ENCODE data around the gene CEPT1.

The CEPT1 gene

DNA sequence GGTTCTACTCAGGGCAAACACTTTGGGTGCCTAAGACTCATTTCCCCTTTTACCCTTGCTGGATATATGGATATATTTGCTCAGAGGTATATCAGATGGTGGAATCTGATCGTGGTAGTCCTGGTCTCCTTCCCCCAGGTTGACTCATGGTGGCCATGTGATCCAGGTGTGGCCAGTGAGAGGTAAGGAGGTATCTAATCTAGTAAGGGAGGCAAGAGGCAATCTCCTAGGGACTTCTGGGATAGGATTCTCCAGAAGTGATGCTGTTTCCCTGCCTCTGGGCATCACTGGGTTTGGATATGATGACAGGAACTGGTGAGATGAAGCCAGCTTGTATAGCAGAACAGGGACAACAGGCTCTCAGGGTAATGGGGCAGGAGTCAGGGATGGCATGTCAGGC, 68.9 kb downstream of the CEPT1 start:
- no peak overlapping the region for H3K4me3 ChIP-seq (ENCODE audit: low read length)
- TF ChIP-seq, protein P1, sequence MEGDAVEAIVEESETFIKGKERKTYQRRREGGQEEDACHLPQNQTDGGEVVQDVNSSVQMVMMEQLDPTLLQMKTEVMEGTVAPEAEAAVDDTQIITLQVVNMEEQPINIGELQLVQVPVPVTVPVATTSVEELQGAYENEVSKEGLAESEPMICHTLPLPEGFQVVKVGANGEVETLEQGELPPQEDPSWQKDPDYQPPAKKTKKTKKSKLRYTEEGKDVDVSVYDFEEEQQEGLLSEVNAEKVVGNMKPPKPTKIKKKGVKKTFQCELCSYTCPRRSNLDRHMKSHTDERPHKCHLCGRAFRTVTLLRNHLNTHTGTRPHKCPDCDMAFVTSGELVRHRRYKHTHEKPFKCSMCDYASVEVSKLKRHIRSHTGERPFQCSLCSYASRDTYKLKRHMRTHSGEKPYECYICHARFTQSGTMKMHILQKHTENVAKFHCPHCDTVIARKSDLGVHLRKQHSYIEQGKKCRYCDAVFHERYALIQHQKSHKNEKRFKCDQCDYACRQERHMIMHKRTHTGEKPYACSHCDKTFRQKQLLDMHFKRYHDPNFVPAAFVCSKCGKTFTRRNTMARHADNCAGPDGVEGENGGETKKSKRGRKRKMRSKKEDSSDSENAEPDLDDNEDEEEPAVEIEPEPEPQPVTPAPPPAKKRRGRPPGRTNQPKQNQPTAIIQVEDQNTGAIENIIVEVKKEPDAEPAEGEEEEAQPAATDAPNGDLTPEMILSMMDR (IDR thresholded peaks at IDR 0.05; ENCODE audit: insufficient read depth, low read depth, low read length, missing control alignments), result no peak
- DNase-seq (ENCODE audit: low read depth), result peak; percentile 71

DNA sequence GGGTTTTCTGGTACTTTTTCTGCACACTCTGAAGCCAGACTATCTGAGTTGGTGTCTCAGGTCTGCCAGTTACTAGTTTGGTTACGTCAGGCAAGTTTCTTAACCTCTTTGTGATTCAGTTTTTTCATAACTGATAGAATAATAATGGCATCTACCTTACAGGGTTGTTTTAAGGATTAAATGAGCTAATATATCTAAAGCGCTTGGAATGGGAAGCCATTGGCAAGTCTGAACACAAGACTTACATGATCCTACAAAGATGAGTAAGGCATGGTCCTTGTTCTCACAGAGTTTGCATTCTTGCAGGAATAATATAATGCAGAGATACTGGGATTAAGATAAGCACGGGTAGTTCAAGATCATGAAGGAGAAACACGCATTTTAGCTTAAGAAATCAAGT, 69.6 kb downstream of the CEPT1 start:
- TF ChIP-seq, protein P1 (IDR thresholded peaks at IDR 0.05; ENCODE audit: insufficient read depth, low read depth, low read length, missing control alignments), result no peak
- H3K4me3 ChIP-seq (ENCODE audit: low read length), result no peak overlapping the region
- peak; percentile 92 for DNase-seq (ENCODE audit: low read depth)

DNA sequence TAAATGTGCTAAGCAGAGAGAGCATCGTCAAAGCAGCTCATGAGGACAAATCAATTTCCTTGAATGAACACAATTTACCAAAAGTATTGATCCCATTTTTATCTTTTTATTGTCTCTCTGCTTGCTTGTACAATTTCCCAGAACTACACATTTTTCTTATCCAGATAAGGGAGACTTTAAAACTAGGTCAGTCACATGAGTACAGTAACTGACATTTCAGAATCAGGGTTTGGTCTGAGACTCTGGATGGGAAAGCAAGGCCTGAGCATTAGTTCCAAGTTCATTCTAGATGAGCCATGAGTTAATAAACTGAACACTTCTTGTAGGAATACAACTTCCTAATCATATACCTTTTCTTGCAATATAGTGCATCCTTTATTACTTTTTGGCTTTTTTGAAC, 71.9 kb downstream of the CEPT1 start:
- no peak for DNase-seq (ENCODE audit: low read depth)
- TF ChIP-seq, protein P1 (IDR thresholded peaks at IDR 0.05; ENCODE audit: insufficient read depth, low read depth, low read length, missing control alignments), result no peak
- H3K4me3 ChIP-seq (ENCODE audit: low read length), result no peak overlapping the region

DNA sequence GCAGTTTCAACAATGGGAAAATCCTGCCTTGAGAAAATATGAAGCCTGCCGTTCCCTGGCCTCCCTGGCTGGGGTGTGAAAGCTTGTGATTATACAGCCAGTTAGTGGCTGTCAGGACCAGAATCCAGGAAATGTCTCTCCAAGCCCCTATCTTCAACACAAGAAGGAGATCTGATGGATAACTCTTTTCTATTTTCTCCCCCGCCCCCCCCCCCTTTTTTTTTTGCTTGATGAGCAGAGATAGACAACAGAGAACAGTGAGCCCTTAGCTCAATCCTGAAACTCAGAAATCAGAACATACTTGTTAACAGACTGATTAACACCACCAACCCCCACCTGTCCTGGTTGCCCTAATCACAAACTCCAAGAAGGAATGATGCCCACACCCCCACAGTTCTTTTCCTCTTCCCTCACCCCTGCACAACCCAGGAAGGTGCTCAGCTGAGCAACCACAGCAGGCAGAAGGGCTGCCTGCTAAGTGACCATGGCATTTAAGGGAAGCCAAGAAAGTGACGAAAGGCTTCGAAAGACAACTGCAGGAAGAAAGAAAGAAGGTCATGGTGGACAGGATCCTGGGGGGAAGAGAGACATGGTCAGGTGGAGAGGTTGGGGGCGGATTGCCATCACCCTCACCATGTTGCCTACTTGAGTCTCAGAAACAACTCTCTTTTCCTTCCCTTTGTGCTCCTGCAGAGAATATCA, 72.8 kb downstream of the CEPT1 start:
- no peak for DNase-seq (ENCODE audit: low read depth)
- TF ChIP-seq, protein P1 (IDR thresholded peaks at IDR 0.05; ENCODE audit: insufficient read depth, low read depth, low read length, missing control alignments), result no peak
- no peak overlapping the region for H3K4me3 ChIP-seq (ENCODE audit: low read length)

DNA sequence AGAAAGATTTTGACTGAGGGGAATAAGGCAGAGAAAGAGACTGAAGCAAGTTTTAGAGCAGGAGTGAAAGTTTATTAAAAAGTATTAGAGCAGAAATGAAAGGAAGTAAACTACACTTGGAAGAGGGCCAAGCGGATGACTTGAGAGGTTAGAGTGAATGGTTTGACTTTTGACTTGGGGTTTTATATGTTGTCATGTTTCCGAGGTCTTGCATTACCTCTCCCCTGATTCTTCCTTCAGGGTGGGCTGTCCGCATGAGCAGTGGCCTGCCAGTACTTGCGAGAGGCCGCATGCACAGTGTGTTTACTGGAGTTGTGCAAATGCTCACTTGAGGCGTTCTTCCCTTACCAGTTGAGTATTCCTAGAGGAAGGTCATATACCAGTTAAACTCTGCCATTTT, 73.4 kb downstream of the CEPT1 start:
- H3K4me3 ChIP-seq (ENCODE audit: low read length), result no peak overlapping the region
- TF ChIP-seq, protein P1 (IDR thresholded peaks at IDR 0.05; ENCODE audit: insufficient read depth, low read depth, low read length, missing control alignments), result no peak
- no peak for DNase-seq (ENCODE audit: low read depth)

DNA sequence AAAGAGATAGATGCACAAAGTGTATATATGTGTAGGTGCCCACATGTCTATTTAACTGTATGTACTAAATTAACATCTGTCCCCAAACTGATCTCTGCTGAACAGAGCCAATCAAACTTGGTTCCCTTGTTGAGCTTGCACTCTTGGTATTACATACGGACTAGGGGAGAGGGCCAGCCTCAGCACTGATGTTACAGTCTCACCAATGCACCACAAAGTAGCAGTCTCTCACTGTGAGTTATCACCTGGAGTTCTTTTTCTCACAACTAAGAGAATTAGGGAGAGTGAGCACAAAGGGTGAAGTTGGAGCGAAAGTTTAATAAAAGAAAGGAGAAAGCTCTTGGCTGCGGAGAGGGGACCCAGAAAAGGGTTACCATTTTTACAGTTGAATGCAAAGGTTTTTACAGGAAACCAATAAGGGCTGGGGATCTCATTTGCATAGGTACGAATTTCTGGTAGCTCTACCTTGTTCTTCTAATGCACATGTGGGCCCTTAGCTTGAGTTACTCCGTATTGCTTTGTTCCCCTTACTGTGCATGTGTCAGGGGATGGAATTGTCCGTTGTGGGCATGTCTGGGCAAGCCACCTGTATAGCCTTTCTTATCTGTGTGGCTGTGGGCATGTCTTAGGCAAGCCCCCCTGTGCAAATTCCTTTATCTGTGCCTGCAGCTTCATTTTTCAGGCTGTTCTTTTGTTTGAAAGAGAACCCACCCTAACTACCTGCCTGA, 74.2 kb downstream of the CEPT1 start:
- peak; percentile 87 for DNase-seq (ENCODE audit: low read depth)
- H3K4me3 ChIP-seq (ENCODE audit: low read length), result no peak overlapping the region
- TF ChIP-seq, protein P1 (IDR thresholded peaks at IDR 0.05; ENCODE audit: insufficient read depth, low read depth, low read length, missing control alignments), result no peak
